ENCODE measurements around the gene CITED4.

Gene CITED4

DNA sequence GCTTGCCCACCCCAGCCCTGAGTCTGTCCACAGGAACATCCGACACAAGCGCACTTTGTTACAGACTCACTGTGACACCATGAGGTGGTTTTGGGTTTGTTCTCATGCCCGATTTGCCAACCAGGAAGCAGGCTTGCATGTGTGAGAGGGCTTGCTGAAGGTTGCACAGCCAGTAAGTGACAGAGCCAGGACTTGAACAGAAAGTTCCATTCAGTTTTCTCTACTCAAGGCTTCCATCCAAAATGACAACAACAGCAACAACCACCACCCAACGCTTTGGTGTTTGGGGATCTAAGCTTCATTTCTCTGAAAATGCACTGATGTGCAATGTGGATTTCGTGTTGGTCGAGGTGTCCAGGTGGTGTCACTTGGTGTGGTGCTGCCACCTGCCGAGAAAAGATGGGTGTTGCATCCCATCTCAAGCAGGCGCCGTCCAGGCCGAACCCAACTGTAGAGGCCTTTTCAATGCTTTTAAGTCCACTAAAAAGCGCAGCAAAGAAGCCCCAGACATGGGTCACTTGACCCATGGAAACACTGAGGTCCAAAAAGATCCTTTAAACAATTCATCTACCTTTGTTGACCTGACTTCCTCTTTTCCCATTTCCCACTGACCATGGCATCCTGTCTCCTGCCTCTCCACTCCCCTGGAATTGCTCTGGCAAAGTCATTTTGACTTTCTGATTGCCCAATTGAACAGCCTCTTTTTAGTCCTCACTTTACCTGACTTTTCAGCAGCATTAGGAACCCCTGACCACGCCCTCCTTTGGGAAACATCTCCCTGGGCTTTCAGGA, 12.2 kb downstream of the CITED4 start:
- TF ChIP-seq, protein P1, sequence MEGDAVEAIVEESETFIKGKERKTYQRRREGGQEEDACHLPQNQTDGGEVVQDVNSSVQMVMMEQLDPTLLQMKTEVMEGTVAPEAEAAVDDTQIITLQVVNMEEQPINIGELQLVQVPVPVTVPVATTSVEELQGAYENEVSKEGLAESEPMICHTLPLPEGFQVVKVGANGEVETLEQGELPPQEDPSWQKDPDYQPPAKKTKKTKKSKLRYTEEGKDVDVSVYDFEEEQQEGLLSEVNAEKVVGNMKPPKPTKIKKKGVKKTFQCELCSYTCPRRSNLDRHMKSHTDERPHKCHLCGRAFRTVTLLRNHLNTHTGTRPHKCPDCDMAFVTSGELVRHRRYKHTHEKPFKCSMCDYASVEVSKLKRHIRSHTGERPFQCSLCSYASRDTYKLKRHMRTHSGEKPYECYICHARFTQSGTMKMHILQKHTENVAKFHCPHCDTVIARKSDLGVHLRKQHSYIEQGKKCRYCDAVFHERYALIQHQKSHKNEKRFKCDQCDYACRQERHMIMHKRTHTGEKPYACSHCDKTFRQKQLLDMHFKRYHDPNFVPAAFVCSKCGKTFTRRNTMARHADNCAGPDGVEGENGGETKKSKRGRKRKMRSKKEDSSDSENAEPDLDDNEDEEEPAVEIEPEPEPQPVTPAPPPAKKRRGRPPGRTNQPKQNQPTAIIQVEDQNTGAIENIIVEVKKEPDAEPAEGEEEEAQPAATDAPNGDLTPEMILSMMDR (conservative IDR thresholded peaks at IDR 0.05; ENCODE audit: low read length): peak; percentile 92
- TF ChIP-seq EZH2phosphoT487 (IDR thresholded peaks at IDR 0.05; ENCODE audit: borderline replicate concordance): no peak

DNA sequence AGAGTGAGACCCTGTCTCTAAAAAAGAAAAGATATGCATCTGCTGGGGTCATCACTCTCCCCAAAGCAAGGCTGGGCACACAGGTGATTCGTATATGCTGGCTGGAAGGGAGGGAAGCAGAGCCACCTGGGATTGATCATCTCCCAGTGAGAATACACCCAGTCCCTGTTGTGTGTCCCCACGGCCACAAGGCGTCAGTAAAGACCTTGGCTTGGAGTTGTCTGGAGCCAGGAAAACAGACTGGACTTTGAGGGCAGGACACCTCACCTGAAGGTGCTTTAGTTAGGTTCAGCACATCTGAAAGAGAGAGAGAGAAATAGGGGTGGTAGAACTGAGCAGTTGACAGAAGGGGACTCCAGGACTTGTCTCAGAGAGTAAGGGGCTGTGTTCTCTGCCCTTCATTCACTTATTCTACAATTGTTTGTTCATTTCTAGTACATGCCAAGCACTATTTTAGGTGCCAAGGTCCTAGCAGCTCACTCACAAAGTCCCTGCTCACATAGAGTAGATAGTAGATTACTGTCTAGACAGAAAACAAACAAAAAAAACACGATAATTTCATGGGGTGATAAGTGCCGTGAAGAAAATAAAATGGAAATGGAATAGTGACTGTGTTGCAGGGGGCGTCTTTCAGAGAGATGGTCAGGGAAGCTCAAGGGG, 13.5 kb downstream of the CITED4 start:
- Histone ChIP-seq H3F3A (ENCODE audit: low read depth) (no peaks in the 10 kb centered on the region), H3K9ac (ENCODE audit: low read depth, low read length, poor library complexity, severe bottlenecking) (no peak overlapping the region), H3K4me2 (ENCODE audit: low read depth, low read length, poor library complexity, severe bottlenecking) (no peak overlapping the region), H3K4me1 (ENCODE audit: insufficient read depth, low read length, poor library complexity, severe bottlenecking) (peaks cover 6% of the 10 kb centered on the region), H4K20me1 (ENCODE audit: insufficient read depth, low read length, poor library complexity, severe bottlenecking) (no peaks in the 10 kb centered on the region), H3K4me3 (ENCODE audit: low read length, poor library complexity, severe bottlenecking) (no peak overlapping the region), H3K36me3 (ENCODE audit: insufficient read depth, low read length) (no peaks in the 10 kb centered on the region), H3K27me3 (ENCODE audit: insufficient read depth, low read length, poor library complexity, severe bottlenecking) (no peaks in the 10 kb centered on the region), H3K9me2 (replicated peaks; ENCODE audit: low read depth, low read length) (no peaks in the 10 kb centered on the region), H2AFZ (ENCODE audit: low read length) (peak overlapping the region; percentile 14; the same call in 1 of the 2 replicates), H3K79me2 (ENCODE audit: insufficient read depth, low read length) (no peaks in the 10 kb centered on the region), H3K9me3 (ENCODE audit: insufficient read depth, low read depth, low read length) (no peaks in the 10 kb centered on the region)
- TF ChIP-seq, protein P1 (conservative IDR thresholded peaks at IDR 0.05; ENCODE audit: low read length): peak; percentile 94
- TF ChIP-seq EZH2phosphoT487 (IDR thresholded peaks at IDR 0.05; ENCODE audit: borderline replicate concordance): no peak

More for the DNA sequence above, 12.2 kb downstream of the CITED4 start:
- no peaks in the 10 kb centered on the region for H3K79me2 ChIP-seq (ENCODE audit: insufficient read depth, low read length)
- H3K4me2 ChIP-seq (ENCODE audit: low read depth, low read length, poor library complexity, severe bottlenecking): peak overlapping the region; percentile 53
- H3K9me2 ChIP-seq (replicated peaks; ENCODE audit: low read depth, low read length): no peaks in the 10 kb centered on the region
- H3F3A ChIP-seq (ENCODE audit: low read depth): no peaks in the 10 kb centered on the region
- H3K27me3 ChIP-seq (ENCODE audit: insufficient read depth, low read length, poor library complexity, severe bottlenecking): no peaks in the 10 kb centered on the region
- peak overlapping the region; percentile 43 for H3K9ac ChIP-seq (ENCODE audit: low read depth, low read length, poor library complexity, severe bottlenecking)
- no peaks in the 10 kb centered on the region for H4K20me1 ChIP-seq (ENCODE audit: insufficient read depth, low read length, poor library complexity, severe bottlenecking)
- H2AFZ ChIP-seq (ENCODE audit: low read length): peak overlapping the region; percentile 96
- peak overlapping the region; percentile 7 for H3K4me3 ChIP-seq (ENCODE audit: low read length, poor library complexity, severe bottlenecking)
- peaks cover 6% of the 10 kb centered on the region for H3K4me1 ChIP-seq (ENCODE audit: insufficient read depth, low read length, poor library complexity, severe bottlenecking)
- H3K36me3 ChIP-seq (ENCODE audit: insufficient read depth, low read length): no peaks in the 10 kb centered on the region
- no peaks in the 10 kb centered on the region for H3K9me3 ChIP-seq (ENCODE audit: insufficient read depth, low read depth, low read length)

DNA sequence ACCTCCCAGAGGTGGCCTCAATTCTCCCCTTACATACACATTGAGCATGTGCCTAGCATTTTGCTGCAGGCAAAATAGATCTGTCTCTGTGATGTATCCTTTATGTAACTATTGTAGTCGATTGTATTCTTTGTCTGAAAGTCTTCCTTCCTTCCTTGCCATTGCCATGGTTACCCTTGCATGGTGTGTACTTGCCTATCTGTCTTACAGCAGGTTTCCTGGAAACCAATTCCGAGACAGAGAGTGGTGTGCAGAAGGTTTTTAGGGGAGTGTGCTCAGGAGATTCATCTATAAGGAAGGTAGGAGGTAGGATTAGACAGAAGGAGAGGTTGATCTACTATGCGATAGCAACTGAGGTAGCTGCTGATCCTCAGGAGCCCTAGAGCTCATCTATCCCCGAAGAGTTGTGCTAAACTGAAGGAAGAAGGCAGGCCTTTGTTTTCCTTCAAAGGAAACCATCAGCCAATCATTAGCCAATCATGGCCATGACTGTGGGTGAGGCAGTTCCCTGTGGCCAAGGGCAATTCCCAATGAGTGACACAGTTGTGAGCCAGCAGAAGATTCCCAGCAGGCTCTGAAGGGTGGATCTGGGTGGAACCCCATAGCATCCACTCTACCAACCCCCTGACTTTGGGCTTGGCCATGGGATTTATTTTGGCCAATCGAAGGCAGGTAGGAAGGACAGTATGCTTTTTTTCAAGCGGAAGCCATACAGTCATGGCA, 15.0 kb downstream of the CITED4 start:
- H3K4me2 ChIP-seq (ENCODE audit: low read depth, low read length, poor library complexity, severe bottlenecking): no peak overlapping the region
- peak overlapping the region; percentile 22 for H2AFZ ChIP-seq (ENCODE audit: low read length)
- H3K4me1 ChIP-seq (ENCODE audit: insufficient read depth, low read length, poor library complexity, severe bottlenecking): peaks cover 6% of the 10 kb centered on the region
- H3K9me2 ChIP-seq (replicated peaks; ENCODE audit: low read depth, low read length): no peaks in the 10 kb centered on the region
- no peak overlapping the region for H3K9ac ChIP-seq (ENCODE audit: low read depth, low read length, poor library complexity, severe bottlenecking)
- no peak overlapping the region for H3K4me3 ChIP-seq (ENCODE audit: low read length, poor library complexity, severe bottlenecking)
- no peaks in the 10 kb centered on the region for H4K20me1 ChIP-seq (ENCODE audit: insufficient read depth, low read length, poor library complexity, severe bottlenecking)
- no peaks in the 10 kb centered on the region for H3K79me2 ChIP-seq (ENCODE audit: insufficient read depth, low read length)
- H3K36me3 ChIP-seq (ENCODE audit: insufficient read depth, low read length): no peaks in the 10 kb centered on the region
- TF ChIP-seq EZH2phosphoT487 (IDR thresholded peaks at IDR 0.05; ENCODE audit: borderline replicate concordance): no peak
- TF ChIP-seq, protein P1 (conservative IDR thresholded peaks at IDR 0.05; ENCODE audit: low read length): no peak
- H3F3A ChIP-seq (ENCODE audit: low read depth): no peaks in the 10 kb centered on the region
- H3K9me3 ChIP-seq (ENCODE audit: insufficient read depth, low read depth, low read length): no peaks in the 10 kb centered on the region
- no peaks in the 10 kb centered on the region for H3K27me3 ChIP-seq (ENCODE audit: insufficient read depth, low read length, poor library complexity, severe bottlenecking)

All from Loucy (cell line).